ENCODE results near the gene POU4F1.

DNA sequence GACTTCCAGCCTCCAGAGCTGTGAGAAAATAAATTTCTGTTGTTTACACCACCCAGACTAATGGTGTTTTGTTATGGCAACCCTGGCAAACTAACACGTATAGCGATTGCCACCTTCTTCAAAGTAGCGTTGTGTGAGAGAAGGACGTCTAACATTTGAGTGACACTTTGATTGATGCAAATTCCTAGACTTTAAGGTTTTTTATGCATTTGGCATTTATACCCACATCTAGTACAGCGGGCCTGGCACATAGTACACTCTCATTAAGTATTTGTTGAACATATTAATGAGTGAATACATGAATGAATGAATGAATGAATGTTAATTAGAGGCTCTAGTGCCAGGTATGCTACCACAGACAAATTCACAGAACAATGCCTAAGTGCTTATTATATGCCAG is 36.7 kb downstream of the POU4F1 start:
- TF ChIP-seq, protein P1, sequence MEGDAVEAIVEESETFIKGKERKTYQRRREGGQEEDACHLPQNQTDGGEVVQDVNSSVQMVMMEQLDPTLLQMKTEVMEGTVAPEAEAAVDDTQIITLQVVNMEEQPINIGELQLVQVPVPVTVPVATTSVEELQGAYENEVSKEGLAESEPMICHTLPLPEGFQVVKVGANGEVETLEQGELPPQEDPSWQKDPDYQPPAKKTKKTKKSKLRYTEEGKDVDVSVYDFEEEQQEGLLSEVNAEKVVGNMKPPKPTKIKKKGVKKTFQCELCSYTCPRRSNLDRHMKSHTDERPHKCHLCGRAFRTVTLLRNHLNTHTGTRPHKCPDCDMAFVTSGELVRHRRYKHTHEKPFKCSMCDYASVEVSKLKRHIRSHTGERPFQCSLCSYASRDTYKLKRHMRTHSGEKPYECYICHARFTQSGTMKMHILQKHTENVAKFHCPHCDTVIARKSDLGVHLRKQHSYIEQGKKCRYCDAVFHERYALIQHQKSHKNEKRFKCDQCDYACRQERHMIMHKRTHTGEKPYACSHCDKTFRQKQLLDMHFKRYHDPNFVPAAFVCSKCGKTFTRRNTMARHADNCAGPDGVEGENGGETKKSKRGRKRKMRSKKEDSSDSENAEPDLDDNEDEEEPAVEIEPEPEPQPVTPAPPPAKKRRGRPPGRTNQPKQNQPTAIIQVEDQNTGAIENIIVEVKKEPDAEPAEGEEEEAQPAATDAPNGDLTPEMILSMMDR (IDR thresholded peaks at IDR 0.05; ENCODE audit: extremely low read depth in 1 of 2, insufficient read depth in 1 of 2, low read depth in 1 of 2, low read length in 2 of 2) = no peak
- TF ChIP-seq MYC (IDR thresholded peaks at IDR 0.05; ENCODE audit: low read depth, low read length) (no peak), POLR2A (IDR thresholded peaks at IDR 0.05; ENCODE audit: low read depth, low read length) (no peak), EZH2 (IDR thresholded peaks at IDR 0.05; ENCODE audit: borderline replicate concordance, low read depth, low read length, severe bottlenecking) (no peak), POLR2AphosphoS5 (IDR thresholded peaks at IDR 0.05; ENCODE audit: insufficient read depth, low read depth, low read length) (no peak), JUN (IDR thresholded peaks at IDR 0.05; ENCODE audit: borderline replicate concordance, insufficient read depth, insufficient read length, low read depth) (no peak), FOS (IDR thresholded peaks at IDR 0.05; ENCODE audit: borderline replicate concordance, insufficient read depth, low read length) (no peak)
- TF ChIP-seq, protein P2, sequence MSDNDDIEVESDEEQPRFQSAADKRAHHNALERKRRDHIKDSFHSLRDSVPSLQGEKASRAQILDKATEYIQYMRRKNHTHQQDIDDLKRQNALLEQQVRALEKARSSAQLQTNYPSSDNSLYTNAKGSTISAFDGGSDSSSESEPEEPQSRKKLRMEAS (IDR thresholded peaks at IDR 0.05; ENCODE audit: insufficient read depth, insufficient read length) = no peak
